ENCODE results near the gene POU6F2.

- no peak for TF ChIP-seq CTCF (IDR thresholded peaks at IDR 0.05; ENCODE audit: low read length)
- TF ChIP-seq EZH2 (optimal IDR thresholded peaks at IDR 0.05; ENCODE audit: low read depth, low read length), result no peak
- no peak for TF ChIP-seq EZH2phosphoT487 (IDR thresholded peaks at IDR 0.05; ENCODE audit: low read length)
Observed at GRCh38 chr7:39212876-39213275, 235.2 kb downstream of the POU6F2 start.
